BJ (cell line): ENCODE results near the gene FAR2. TPM values are rescaled to one million over a fixed set of nuclear protein-coding genes. Genes with fewer than 3 reads are reported as not detected.

ENCODE experiments used
- CTCF ChIA-PET: fragments of 350-600 bp; formaldehyde crosslinking; extraction: SDS; loops from one replicate; lab custom pipeline; 2021; ENCODE audit warnings: antibody characterized with exemption, inconsistent platforms; lab: Yijun Ruan, JAX
- POLR2A ChIA-PET: fragments of 300-600 bp; sonication (Branson Sonifier 250); formaldehyde crosslinking; extraction: SDS; loops from one replicate; lab custom pipeline; 2021; ENCODE audit warnings: antibody characterized with exemption; lab: Charles Lee
- DNase-seq: peaks from one replicate; pipeline ENCODE4 v3.0.0-alpha.2; 2011; ENCODE audit warnings: low read depth
- H3K27me3 ChIP-seq: 2 replicates; pipeline ENCODE4 v1.6.0; 2011; ENCODE audit warnings: low read length; ENCODE audit not compliant: control insufficient read depth, insufficient read depth
- H3K36me3 ChIP-seq: 2 replicates; pipeline ENCODE4 v1.5.1; 2011; ENCODE audit warnings: low read length; ENCODE audit not compliant: control insufficient read depth, insufficient read depth
- H3K4me3 ChIP-seq: 2 replicates; pipeline ENCODE4 v1.5.1; 2011; ENCODE audit warnings: low read depth, mild to moderate bottlenecking, control low read depth, low read length
- CTCF ChIP-seq: IDR thresholded peaks from 2 replicates; pipeline ENCODE4 v1.5.1; 2011; ENCODE audit warnings: low read depth, mild to moderate bottlenecking, control low read depth, inconsistent platforms, low read length, moderate library complexity; ENCODE audit not compliant: insufficient read depth
- polyA plus RNA-seq: library from polyadenylated mRNA; depleted of rRNA; stranded (reverse); fragments of >200 nt; gene quantifications from 2 replicates; pipeline ENCODE4 v1.2.3, GENCODE V29; 2011

FAR2 gene
- polyA plus RNA-seq, 1 experiment = 17.1 TPM

- Histone ChIP-seq H3K36me3 (no peaks in the 10 kb centered on the region), H3K4me3 (no peak overlapping the region), H3K27me3 (no peaks in the 10 kb centered on the region)
- TF ChIP-seq CTCF = no peak
- ChIA-PET POLR2A (no interaction called here), CTCF (no interaction called here)
- DNase-seq = no peak
Measured at GRCh38 chr12:29207120-29207519, 58.0 kb downstream of the FAR2 start.

GRCh38 chr12:29208060-29208459 lies 59.0 kb downstream of the FAR2 start:
- TF ChIP-seq CTCF = no peak
- no peak overlapping the region for H3K4me3 ChIP-seq
- ChIA-PET POLR2A (no interaction called here), CTCF (no interaction called here)
- DNase-seq = no peak
- no peaks in the 10 kb centered on the region for H3K36me3 ChIP-seq
- no peaks in the 10 kb centered on the region for H3K27me3 ChIP-seq

DNA sequence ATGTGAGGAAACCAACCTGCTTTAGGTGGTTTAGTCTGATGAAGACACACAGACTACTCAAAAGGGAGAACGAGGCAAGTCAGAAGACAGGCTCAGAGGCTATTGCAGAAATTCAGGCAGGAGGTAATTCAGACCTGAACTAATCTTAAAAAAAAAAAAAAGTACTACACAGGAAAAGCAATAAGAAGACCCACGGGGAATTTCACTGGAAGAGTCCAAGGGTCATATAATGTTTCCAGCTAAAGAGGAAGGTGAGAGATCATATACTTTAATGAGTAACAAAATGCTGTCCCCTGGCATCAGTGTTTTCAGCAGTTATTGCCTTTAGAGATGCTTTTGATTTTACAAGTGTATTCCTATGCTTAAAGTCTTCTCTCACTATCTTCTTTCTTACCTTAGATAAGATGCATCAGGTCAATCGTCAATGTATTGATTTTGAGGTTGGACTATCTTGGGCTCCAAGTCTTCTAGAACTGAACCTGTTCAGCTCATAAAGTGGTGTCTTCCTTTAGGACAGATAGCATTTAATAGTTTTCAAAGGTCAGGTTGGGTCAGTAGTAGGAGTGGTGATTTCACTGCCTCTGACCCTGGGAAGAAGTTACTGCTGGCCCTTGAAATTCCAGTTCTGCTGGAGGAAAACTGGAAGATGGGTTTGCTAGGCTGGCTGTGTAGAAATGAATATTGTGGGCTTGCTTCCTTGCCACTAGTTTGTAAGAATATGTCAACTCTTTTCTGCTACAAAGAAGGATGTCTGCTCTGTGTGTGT lies 60.0 kb downstream of the FAR2 start:
- TF ChIP-seq CTCF = no peak
- no peak for DNase-seq
- ChIA-PET CTCF (interaction anchor here (1.6 kb wide), 1 partner anchor 17 kb away, joined by 3 read pairs; no protein-coding TSS in a partner anchor), POLR2A (no interaction called here)
- Histone ChIP-seq H3K27me3 (no peaks in the 10 kb centered on the region; the same call in 1 of the 2 replicates), H3K36me3 (no peaks in the 10 kb centered on the region), H3K4me3 (no peak overlapping the region)

DNA sequence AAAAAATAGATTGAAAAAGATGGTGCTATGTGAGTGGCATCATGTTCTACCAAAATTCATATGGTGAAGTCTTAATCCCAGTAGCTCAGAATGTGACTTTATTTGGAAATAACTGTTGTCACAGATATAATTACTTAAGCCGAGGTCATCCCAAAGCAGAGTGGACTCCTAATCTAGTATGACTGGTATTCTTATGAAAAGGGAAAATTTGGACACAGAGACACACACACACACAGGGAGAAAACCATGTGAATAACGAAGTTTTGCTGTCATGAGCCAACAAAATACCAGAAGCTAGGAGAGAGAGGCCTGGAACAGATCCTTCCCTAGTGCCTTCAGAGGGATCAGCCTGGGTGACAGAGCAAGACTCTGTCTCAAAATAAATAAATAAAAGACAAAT lies 62.6 kb downstream of the FAR2 start:
- Histone ChIP-seq H3K4me3 (no peak overlapping the region), H3K36me3 (no peaks in the 10 kb centered on the region), H3K27me3 (no peaks in the 10 kb centered on the region; the same call in 1 of the 2 replicates)
- ChIA-PET CTCF (interaction anchor here (0.7 to 1.4 kb wide), 2 partner anchors 8 to 1072 kb away, joined by 3 to 4 read pairs; no protein-coding TSS in a partner anchor), POLR2A (interaction anchor here (0.6 kb wide), 1 partner anchor 11 kb away, joined by 3 read pairs; no protein-coding TSS in a partner anchor)
- TF ChIP-seq CTCF = no peak
- DNase-seq = no peak

- DNase-seq = no peak
- H3K36me3 ChIP-seq = no peaks in the 10 kb centered on the region
- ChIA-PET CTCF (no interaction called here), POLR2A (no interaction called here)
- H3K4me3 ChIP-seq = no peak overlapping the region
- H3K27me3 ChIP-seq = no peaks in the 10 kb centered on the region; the same call in 1 of the 2 replicates
- no peak for TF ChIP-seq CTCF
Measured at GRCh38 chr12:29212682-29213403, 63.8 kb downstream of the FAR2 start.
